NAMALWA (cell line): Measurements from ENCODE around the gene SMG9.
"Not testable (repeated sequence)": the region's sequence is repeated elsewhere in the genome, so short reads cannot be mapped to it uniquely, and the experiment has no call there.

Experiments
- DNase-seq: peaks from one replicate; pipeline ENCODE4 v3.0.0-alpha.2; 2015; ENCODE audit warnings: low spot score

The SMG9 gene

DNA sequence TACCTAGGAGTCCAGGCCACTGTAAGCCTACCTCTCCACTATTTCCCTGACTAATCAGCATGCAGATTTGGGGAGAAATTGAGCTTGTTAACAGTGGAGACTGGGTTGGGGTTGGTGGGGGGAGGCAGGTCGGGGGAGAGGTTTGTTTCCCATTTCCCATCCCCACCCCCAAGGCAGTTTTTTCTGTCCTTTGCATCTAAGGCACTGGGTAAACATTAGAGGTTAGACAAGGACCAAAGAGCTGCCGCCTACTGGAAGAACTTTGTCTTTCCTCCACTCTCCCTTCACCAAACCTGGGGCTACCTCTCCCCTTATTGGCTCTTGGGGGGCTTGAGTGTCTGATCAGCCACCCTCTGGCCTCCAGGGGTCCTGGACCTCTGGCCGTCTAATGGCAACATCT, 25.1 kb upstream of the SMG9 start:
- no peak for DNase-seq

DNA sequence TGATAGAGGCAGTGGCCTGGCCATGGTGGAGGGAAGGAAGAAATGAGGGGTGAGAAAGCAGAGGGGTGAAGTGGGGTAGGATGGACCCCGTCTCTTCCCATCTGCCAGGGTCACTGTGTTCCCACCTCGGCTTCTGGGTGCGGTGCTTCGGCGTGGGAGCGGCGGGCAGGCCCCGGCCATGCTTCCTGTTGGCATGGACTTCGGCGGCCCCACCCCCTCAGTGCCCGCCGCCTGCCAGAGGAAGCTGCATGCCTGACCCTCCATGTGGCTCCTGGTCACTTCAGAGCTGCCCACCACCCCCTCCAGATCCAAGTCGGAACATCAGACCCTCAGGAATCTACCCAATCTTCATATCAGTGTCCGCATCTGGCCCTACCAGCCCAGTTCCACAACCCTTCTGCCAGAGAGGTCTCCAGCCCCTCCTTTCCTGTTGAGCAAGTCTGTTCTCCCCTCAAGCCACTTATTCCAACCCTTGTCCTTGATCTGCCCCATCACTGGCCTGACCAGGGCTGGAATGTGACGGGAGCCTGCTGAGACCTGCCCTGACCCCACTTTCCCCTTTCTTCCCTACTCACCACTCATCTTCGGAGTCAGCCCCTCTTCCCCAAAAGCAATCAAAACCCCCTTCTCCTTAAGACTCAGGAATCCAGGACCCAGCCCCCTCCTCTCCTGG, 24.5 kb upstream of the SMG9 start:
- DNase-seq: no peak

DNA sequence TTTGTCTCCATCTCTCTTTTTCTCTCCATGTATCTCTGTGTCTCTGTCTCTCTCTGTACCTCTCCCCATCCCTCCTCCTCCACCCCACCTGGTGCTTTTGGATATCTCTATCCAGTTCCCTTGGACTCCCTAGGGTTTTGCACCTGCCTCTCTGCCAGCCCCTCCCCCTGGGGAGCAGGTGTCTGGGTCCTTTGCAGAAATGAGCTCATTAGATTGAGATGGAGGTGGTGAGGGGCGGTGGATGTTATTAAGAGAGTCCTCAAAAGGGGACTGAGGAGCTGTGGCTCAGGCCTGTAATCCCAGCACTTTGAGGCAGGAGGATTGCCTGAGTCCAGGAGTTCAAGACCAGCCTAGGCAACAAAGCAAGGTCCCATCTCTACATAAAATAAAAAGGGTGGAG, 23.9 kb upstream of the SMG9 start:
- peak; percentile 34 for DNase-seq

DNA sequence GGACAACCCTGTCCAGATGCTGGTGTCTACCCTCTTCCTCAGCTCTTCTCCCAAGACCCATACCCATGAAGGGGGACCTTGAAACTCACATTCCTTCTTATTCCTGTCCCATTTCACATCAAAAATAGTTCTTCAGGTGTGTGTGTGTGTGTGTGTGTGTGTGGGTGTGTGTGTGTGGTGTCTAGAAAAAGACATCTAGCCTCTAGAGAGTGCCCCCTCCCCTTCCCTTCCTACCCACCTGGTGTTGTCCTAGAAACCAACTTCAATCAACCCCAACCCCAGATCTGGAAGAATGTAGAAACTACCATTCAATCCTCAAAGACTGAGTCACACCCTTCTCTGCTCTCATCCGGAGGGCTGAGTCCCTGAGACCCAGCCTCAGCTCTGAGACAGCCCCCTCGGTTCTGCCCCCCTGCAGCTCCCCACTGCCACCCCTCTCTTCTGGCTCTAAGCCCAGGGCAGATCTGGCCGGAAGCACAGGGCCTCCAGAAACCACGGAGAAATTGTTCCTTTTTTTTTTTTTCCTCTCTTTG, 22.5 kb upstream of the SMG9 start:
- DNase-seq: peak; percentile 55

DNA sequence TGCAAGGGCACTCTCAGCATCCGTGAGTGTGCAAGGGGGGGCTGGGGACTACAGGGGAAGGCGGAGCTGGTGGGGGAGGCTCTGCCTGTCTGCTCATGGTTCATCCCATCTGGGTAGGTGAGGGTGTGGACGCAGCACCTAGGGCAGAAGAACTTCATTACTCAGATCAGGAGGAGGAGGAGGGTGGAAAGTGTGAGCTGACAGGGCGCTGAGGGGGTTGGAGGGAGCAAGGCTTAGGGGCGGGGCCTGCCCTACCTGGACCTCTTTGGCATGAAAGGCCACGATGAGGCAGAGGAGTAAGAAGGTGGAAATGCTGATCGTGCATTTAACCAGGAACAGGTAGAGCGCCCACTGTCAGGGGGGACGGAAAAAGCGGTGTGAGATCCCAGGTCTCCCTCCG, 21.5 kb upstream of the SMG9 start:
- DNase-seq: no peak

DNA sequence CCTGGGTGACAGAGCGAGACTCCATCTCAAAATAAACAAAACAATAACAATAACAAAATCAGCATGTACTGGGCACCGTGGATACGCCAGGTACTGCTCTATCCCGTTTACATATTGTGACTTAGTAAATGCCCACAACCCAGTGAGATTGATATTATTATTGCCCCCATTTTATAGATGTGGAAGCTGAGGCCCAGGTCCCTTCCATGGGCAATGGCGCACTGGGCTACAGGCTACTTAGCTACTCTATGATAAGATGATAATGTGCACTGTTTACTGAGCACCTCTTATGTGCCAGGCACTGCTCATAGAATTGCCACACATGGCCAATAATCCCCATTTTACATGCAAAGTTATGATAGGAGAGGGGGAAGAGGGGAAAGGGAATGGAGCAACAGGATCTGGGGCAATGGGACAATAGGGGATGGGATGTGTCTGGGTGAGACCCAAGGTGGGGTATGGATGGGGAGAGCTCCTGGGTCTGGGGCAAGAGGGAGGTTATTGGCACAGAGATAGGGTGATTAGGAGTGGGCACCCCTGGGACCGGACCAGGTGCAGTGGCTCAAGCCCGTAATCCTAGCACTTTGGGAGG, 20.6 kb upstream of the SMG9 start:
- DNase-seq: no peak

DNA sequence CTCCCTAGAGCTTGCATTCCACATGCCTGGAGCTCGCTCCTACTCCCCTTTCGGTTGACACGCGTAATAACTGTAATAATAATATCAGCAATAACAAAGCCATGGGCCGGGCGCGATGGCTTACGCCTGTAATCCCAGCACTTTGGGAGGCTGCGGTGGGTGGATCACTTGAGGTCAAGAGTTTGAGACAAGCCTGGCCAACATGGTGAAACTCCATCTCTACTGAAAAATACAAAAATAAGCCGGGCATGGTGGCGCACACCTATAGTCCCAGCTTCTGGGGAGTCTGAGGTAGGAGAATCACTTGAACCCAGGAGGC, 20.1 kb upstream of the SMG9 start:
- DNase-seq: not testable (repeated sequence)

DNA sequence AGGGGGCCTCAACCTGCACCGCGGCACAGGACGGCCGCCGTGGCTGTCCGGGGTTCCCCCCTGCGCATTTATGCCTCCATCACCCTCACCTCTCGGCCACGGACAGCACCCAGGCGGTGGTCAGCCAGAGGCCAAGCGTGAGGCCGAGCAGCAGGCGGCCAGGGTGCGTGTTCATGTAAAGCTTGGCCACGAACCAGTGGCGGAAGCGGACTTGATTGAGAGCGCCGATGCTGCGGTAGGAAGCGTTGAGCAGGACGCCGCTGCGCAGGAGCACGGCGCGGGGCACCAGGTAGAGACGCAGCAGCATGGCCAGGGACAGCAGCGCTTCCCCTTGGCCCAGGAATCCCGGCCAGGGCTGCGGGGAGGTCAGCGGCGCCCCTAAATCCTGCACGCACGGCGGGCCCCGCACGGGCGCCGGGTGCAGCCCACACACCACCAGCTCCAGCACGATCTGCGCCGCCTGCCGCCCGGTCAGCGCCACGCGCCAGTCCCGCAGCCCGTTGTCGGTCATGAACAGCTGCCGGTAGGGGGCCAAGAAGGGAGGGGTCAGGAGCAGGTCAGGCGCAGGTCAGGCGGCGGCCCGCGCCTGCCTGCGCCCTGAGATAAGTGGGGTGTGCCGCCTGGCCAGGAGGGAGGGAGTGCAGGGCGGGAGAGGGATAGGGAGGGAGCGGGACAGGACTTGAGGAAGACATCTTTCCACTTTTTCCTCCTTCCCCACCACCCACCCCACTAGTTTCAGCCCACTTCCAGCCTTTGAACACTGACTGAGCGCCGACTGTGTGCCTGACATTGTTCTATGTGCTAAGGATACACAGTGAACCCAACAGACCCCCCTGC, 19.6 kb upstream of the SMG9 start:
- no peak for DNase-seq

DNA sequence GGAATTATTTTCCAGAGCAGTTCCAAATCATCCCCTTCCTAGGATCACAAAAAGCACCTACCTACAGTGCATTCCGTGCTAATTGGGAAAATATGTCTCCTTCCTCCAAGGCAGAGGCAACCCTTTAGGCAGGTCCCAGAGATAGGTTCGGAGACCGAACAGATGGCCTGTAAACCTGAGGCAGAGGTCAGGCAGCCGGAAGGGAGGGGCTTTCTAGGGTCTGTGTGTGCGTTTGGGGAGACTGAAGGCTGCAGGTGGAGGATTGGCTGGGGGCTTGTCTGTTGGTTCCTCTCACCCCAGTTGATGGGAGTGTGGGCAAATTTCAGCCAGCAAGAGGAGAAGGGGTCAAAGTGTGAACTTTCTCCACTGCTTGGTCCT, 19.0 kb upstream of the SMG9 start:
- DNase-seq: no peak

DNA sequence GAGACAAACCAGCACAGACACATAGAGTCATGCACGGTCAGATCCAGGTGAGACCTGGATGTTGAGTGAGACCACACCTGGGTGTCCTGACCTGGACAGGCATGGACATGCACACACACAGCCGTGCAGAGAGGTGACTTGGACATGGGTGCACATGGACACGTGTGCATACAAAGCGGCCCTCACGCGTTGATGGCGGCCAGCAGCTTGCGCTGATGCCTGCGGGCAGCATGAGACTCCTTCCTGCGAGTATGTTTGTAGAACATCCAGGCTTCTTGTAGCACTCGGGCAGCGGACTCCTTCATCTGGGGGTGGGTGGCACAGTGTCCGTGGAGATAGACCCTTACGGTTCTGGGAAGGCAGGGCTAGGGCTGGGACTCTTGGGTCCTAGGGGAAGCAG, 14.5 kb upstream of the SMG9 start:
- DNase-seq: no peak

DNA sequence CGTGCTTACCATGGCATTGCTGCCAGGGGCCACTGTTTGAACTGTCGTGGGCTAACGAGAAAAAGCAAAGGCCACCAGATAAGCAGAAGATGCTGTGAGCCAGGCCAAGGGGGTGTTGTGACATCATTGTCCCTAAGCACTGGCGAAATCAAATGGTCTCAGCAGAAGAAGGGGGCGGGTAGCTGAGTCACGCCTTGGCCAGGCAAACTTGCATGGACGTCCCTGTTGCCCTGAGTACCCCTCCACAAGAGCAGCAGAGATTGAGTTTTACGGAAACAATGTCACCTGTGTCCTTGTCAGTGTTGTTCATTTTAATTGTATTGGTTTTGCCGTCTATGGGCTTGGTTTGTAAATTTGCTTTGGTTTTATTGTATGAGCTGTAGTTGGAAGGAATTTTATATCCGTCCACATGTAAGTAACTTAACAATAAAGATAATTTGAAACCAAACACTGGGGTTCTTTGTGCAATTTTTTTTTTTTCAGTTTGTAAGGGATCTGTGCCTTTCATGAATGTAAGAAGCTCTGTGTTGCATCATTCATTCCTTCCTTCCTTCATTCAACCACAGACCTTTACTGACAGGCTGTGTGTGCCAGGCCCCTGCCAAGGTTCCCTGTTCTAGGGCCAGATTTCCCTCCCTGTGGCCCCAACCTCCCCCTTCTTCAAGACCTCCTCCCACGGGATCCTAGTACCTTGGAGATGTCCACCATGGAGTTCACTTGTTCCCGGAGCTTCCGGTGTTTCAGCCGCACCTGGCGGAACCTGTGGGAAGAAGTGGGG, 13.7 kb upstream of the SMG9 start:
- no peak for DNase-seq

DNA sequence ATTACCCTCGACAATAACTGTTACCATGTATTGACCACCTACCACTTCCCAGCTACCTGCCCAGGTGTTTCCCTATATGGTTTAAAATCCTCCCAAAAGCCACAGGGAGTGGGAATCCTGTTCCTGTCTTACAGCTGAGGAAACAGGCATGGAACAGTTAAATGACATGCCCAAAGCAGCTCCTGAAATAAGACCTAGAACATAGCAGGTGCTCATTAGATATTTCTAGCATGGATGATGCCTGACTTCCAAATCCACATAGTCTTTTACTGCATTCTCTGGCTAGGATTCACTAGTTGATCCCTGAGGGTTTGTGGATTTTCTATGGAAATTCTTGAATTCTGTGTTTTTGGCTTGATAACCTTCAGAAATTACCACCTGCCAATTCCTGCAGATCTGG, 13.1 kb upstream of the SMG9 start:
- no peak for DNase-seq

DNA sequence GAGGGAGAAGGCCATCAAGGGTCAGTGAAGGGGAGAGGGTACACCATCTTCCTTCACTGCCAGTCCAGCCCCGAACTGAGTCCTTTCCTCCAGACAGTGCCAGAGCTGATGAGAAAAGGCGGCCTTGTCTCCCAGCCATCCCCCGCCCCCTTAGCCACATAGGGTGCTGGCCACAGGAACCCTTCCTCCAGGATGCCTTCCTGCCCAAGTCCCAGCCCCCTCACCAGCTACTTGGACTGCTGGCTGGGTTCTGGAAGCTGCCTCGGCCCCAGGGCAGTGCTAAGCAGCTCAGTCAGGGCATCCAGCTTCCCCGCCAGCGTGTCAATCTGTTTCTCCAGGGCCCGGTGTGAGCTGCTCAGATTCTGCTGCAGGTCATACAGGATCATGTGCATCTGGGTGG, 12.6 kb upstream of the SMG9 start:
- no peak for DNase-seq

DNA sequence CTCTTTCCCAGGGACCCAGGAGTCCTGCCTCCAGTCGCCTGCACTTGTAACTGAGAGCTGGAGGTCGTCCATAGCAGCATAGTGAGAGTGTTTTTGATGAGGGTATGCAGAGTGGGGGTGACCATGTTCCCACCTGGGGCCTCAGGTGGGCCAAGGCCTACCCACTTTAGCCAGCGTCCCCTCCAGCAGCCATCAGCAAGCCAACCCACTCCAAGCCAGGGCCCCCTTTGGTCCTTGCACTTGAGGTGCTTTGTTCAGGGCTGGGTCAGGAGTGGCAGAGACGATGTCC, 11.9 kb upstream of the SMG9 start:
- DNase-seq: no peak

DNA sequence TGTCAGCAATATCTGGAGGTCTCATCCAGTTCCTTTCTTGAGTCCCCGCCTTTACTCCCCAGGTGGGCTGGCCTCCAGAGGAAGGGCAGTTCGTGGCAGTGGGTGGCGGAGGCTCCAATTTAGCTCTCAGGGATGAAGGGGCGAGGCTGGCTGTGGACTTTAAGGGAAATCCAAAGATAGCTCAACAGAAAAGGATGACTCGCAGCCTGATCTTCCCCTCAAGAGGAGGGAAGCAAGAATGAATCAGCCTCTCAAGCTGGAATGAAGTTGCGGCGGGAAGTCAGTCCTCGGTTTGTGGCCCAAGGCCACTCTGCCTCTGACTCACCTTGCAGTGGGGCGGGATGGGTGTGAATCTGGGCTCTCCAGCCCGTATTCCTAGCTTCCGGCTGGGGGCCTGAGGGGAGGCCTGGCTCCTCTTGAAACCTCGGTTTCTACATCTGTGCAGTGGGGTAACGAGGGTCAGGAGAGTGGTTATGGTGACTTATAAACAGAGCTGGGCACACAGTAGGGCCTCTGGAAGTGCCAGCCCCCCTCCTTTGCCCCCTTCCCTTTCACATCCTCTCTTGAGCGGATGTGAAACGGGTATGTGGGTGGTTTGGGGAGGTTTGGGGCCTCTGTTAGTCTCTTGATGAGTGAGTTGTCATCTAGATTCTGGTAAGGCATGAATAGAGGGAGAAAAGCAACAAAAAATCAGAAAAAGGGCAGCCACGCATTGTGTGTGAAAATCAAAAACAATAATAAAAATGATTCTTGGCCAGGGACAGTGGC, 10.5 kb upstream of the SMG9 start:
- peak; percentile 42 for DNase-seq

DNA sequence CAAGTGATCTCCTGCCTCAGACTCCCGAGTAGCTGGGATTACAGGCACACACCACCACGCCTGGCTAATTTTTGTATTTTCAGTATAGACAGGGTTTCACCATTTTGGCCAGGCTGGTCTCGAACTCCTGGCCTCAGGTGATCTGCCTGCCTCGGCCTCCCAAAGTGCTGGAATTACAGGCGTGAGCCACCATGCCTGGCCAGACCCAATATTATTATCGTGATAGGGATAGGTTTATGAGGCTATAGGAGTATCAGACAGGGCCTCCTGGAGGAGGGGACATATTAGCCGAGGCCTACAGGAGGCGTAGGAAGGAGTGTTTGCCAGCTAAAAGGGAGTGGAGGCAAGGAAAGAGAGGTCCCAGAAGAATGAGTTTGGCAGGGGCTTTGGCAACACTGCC, 9.9 kb upstream of the SMG9 start:
- not testable (repeated sequence) for DNase-seq

DNA sequence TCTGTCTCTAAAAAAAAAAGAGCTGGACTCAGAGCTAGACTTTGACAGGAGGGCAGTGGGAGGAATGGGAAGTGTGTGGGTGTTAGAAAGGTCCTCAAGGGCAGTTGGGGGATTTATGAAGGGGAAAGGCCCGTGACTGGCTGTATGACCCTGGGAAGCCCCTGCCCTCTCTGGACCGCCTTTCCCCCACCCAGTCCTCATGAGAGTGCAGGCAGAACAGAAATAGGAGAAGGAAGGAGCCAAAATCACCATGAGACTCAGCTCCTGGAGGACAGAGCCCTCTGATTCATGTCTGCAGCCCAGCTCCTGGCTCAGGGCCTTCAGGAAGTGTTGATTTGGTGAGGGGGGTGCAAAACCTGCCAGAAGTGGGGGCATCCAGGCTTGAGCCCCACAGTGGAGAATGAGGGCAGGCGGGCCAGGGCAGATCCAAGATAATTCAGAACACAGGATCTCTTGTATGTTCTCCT, 8.7 kb upstream of the SMG9 start:
- DNase-seq: no peak

DNA sequence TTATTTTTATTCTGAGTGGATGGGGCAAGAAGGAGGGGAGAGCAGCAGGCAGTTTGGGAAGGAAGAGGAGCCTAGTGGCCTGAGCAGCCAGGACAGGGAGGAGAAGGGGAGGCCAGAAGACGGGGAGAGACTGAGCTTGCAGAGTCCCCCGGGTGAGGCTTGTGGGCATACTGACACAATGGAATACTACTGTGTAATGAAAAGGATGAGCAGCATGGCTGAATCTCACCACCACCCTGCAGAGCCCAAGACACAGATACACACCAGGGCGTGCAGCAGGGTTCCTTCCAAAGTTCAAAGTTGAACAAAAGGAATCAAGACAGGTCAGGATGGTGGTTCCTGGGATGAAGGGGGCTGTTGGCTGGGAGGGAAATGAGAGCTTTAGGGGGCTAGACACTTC, 8.1 kb upstream of the SMG9 start:
- DNase-seq: no peak

DNA sequence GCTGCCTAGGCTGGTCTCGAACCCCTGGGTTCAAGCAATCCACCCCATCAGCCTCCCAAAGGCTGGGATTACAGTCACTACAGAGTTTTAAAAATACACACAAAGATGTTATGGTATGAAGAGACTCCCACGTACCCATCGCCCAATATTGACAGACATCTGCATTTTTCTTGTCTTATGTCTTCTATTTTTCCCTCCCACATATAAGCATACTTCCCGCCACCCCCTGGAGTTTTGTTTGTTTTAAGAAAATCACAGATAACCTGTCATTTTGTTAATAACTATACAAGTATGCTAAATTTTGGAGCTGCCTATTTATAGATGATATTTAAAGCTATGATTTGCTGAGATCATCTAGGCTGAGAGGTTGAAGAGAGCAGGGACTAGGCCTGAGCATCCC, 6.2 kb upstream of the SMG9 start:
- no peak for DNase-seq

DNA sequence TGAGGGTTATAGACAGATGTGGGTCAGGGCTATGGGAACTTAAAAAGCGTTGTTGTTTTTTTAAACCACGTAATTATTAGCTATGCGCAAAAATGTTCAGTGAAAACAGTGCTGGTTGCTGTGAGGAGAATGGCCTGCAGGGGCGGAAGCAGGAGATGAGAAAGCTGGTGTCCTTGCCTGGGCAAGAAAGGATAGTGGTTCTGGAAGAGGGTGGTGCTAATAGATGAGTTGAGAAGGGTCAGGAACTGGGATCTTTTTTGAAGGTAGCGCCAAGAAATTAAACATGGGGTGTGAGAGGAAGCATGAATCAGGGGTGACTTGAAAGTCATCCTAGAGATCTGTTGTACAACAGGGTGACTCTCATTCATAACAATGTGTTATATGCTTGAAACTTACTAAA, 4.8 kb upstream of the SMG9 start:
- peak; percentile 33 for DNase-seq

DNA sequence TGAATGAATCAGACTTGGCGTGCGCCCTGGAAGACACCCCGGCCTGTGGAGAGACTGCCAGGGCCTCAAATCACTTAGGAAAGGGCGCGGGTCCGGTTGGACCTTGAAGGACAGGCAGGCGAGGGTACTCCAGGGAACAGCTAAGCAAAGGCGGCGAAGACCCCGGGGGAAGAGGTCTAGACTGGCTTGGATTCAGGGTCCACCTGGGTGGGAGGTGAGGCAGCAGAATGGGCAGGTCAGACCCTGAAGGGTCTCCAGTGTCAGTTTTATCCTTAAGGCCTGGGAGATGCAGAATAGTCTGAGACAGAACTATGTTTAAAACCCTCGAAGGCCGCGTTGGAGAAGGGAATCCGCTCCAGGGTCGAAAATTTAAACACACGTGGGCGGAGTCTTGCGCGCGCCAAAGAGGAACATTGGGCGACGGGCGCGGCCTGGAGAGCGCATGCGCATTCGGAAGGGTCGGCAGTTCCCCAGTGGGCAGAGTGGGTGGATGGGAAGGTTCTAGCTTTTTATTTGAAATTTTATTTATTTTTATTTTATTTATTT, 567 bp upstream of the SMG9 start:
- DNase-seq: peak; percentile 86

DNA sequence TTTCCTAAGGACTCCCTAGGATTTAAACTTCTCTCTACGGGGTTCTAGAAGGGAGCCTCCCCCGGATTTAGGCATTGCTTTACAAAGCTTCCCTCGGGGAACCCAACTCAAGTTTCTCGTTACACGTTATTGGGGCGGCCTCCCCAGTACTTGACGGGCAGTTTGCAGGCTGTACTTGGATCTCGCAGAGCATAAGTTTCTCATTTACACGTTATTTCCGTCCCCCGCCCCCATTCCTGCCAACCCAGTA, 584 bp downstream of the SMG9 start:
- no peak for DNase-seq
